GM21786 (cell line): ENCODE results near the gene MFSD6.

ENCODE experiments used
- ATAC-seq: cut with Tn5 transposase; IDR thresholded peaks from one replicate; pipeline ENCODE4 v1.9.1; 2021; ENCODE audit not compliant: unreplicated experiment

Gene MFSD6

GRCh38 chr2:190407662-190408537, at the start of gene MFSD6:
MFSD6 (plus strand) TSS chr2:190408355; CDS start chr2:190436030, 27,675 bp downstream.
- peak; percentile 41 for ATAC-seq

- ATAC-seq, result peak; percentile 40
Measured at GRCh38 chr2:190358655-190359448, 49.3 kb upstream of the MFSD6 start.

- ATAC-seq, result no peak
Measured at GRCh38 chr2:190360561-190360960, 47.6 kb upstream of the MFSD6 start.

- ATAC-seq, result no peak
Measured at GRCh38 chr2:190360965-190361364, 47.2 kb upstream of the MFSD6 start.

- ATAC-seq, result no peak
Measured at GRCh38 chr2:190361572-190361971, 46.6 kb upstream of the MFSD6 start.

- no peak for ATAC-seq
Measured at GRCh38 chr2:190362894-190363293, 45.3 kb upstream of the MFSD6 start.

- ATAC-seq, result no peak
Measured at GRCh38 chr2:190365499-190366204, 42.5 kb upstream of the MFSD6 start.

GRCh38 chr2:190366248-190366753, 41.9 kb upstream of the MFSD6 start:
- no peak for ATAC-seq

- no peak for ATAC-seq
Measured at GRCh38 chr2:190367091-190367490, 41.1 kb upstream of the MFSD6 start.

- no peak for ATAC-seq
Measured at GRCh38 chr2:190369635-190370034, 38.5 kb upstream of the MFSD6 start.

GRCh38 chr2:190376083-190376482, 32.1 kb upstream of the MFSD6 start:
- ATAC-seq, result no peak

GRCh38 chr2:190376591-190377245, 31.4 kb upstream of the MFSD6 start:
- no peak for ATAC-seq

GRCh38 chr2:190378880-190379237, 29.3 kb upstream of the MFSD6 start:
- ATAC-seq, result no peak

- ATAC-seq, result no peak
Measured at GRCh38 chr2:190379249-190379964, 28.7 kb upstream of the MFSD6 start.

- ATAC-seq, result no peak
Measured at GRCh38 chr2:190380962-190381412, 27.2 kb upstream of the MFSD6 start.

- peak; percentile 91 for ATAC-seq
Measured at GRCh38 chr2:190382851-190383250, 25.3 kb upstream of the MFSD6 start.

- ATAC-seq, result no peak
Measured at GRCh38 chr2:190387422-190387821, 20.7 kb upstream of the MFSD6 start.

- no peak for ATAC-seq
Measured at GRCh38 chr2:190396271-190396670, 11.9 kb upstream of the MFSD6 start.

- no peak for ATAC-seq
Measured at GRCh38 chr2:190402986-190403603, 5.1 kb upstream of the MFSD6 start.

- no peak for ATAC-seq
Measured at GRCh38 chr2:190404487-190404886, 3.7 kb upstream of the MFSD6 start.
